ENCODE results near the gene MRPL33.

Gene MRPL33

GRCh38 chr2:27806311-27807059 lies 35.0 kb downstream of the MRPL33 start:
- no peak for DNase-seq (ENCODE audit: extremely low read depth in 1 of 2, low read depth in 1 of 2)

GRCh38 chr2:27807476-27807875 lies 36.0 kb downstream of the MRPL33 start:
- DNase-seq (ENCODE audit: extremely low read depth in 1 of 2, low read depth in 1 of 2), result no peak

GRCh38 chr2:27808418-27808817 lies 36.9 kb downstream of the MRPL33 start:
- no peak for DNase-seq (ENCODE audit: extremely low read depth in 1 of 2, low read depth in 1 of 2)

- DNase-seq (ENCODE audit: extremely low read depth in 1 of 2, low read depth in 1 of 2), result no peak
These were observed 37.5 kb downstream of the MRPL33 start for GRCh38 chr2:27808984-27809383.

GRCh38 chr2:27809761-27810241 lies 38.3 kb downstream of the MRPL33 start:
- no peak for DNase-seq (ENCODE audit: extremely low read depth in 1 of 2, low read depth in 1 of 2)

GRCh38 chr2:27810455-27810854 lies 38.9 kb downstream of the MRPL33 start:
- DNase-seq (ENCODE audit: extremely low read depth in 1 of 2, low read depth in 1 of 2), result no peak

- no peak for DNase-seq (ENCODE audit: extremely low read depth in 1 of 2, low read depth in 1 of 2)
These were observed 40.2 kb downstream of the MRPL33 start for GRCh38 chr2:27811768-27812167.

GRCh38 chr2:27814758-27815157 lies 43.2 kb downstream of the MRPL33 start:
- no peak for DNase-seq (ENCODE audit: extremely low read depth in 1 of 2, low read depth in 1 of 2)

- no peak for DNase-seq (ENCODE audit: extremely low read depth in 1 of 2, low read depth in 1 of 2)
These were observed 44.4 kb downstream of the MRPL33 start for GRCh38 chr2:27815860-27816438.

GRCh38 chr2:27822049-27822448 lies 50.5 kb downstream of the MRPL33 start:
- DNase-seq (ENCODE audit: extremely low read depth in 1 of 2, low read depth in 1 of 2), result no peak

GRCh38 chr2:27823135-27823534 lies 51.6 kb downstream of the MRPL33 start:
- DNase-seq (ENCODE audit: extremely low read depth in 1 of 2, low read depth in 1 of 2), result no peak

- DNase-seq (ENCODE audit: extremely low read depth in 1 of 2, low read depth in 1 of 2), result no peak
These were observed 52.0 kb downstream of the MRPL33 start for GRCh38 chr2:27823569-27823968.

GRCh38 chr2:27824401-27824800 lies 52.9 kb downstream of the MRPL33 start:
- DNase-seq (ENCODE audit: extremely low read depth in 1 of 2, low read depth in 1 of 2), result no peak

- no peak for DNase-seq (ENCODE audit: extremely low read depth in 1 of 2, low read depth in 1 of 2)
These were observed 56.8 kb downstream of the MRPL33 start for GRCh38 chr2:27828305-27828704.

All from stimulated activated CD8-positive, alpha-beta memory T cell treated with anti-CD3 and anti-CD28 coated beads, Interleukin-7, amount 100 ng/mL, for 48 hours (primary cell).